Karpas-422 (cell line): ENCODE data around the gene MAD1L1. TPM values are rescaled to one million over a fixed set of nuclear protein-coding genes. Genes with fewer than 3 reads are reported as not detected.
A peak's percentile ranks its signal among the peaks of the same experiment; 100 is the strongest.
"Not testable (repeated sequence)": the region's sequence is repeated elsewhere in the genome, so short reads cannot be mapped to it uniquely, and the experiment has no call there.

Experiments
- DNase-seq: peaks from one replicate; pipeline ENCODE4 v3.0.0-alpha.2; 2015
- H2AFZ ChIP-seq: fragments of 200-600 bp; sonication (generic); 2 replicates; pipeline ENCODE4 v1.6.1; 2014; ENCODE audit warnings: antibody characterized with exemption, low read length, mixed read lengths
- H3K27ac ChIP-seq: fragments of 200-600 bp; sonication (generic); 2 replicates; pipeline ENCODE4 v1.5.1; 2014; ENCODE audit warnings: mild to moderate bottlenecking, low read length, moderate library complexity
- H3K27me3 ChIP-seq: fragments of 200-600 bp; sonication (generic); 2 replicates; pipeline ENCODE4 v1.6.1; 2014; ENCODE audit warnings: low read length, mixed read lengths
- H3K36me3 ChIP-seq: fragments of 200-600 bp; sonication (generic); 2 replicates; pipeline ENCODE4 v1.6.1; 2014; ENCODE audit warnings: low read length, mixed read lengths; ENCODE audit not compliant: insufficient read depth
- H3K4me1 ChIP-seq: fragments of 200-600 bp; sonication (generic); 2 replicates; pipeline ENCODE4 v1.6.1; 2014; ENCODE audit warnings: mild to moderate bottlenecking, low read length, mixed read lengths
- H3K4me2 ChIP-seq: fragments of 200-600 bp; sonication (generic); 2 replicates; pipeline ENCODE4 v1.6.1; 2014; ENCODE audit warnings: low read length, low read depth, mild to moderate bottlenecking; ENCODE audit not compliant: poor library complexity, severe bottlenecking
- H3K4me3 ChIP-seq: fragments of 200-600 bp; sonication (generic); 2 replicates; pipeline ENCODE4 v1.5.1; 2014; ENCODE audit warnings: mild to moderate bottlenecking, antibody characterized with exemption, low read length, mixed read lengths
- H3K79me2 ChIP-seq: fragments of 200-600 bp; sonication (generic); 2 replicates; pipeline ENCODE4 v1.6.1; 2014; ENCODE audit warnings: mild to moderate bottlenecking, low read length, mixed read lengths
- H3K9ac ChIP-seq: fragments of 200-600 bp; sonication (generic); 2 replicates; pipeline ENCODE4 v1.6.0; 2014; ENCODE audit warnings: low read length
- H3K9me2 ChIP-seq: fragments of 200-600 bp; sonication (generic), shearing (Covaris generic); replicated peaks from 2 replicates; pipeline ENCODE4 v1.6.0; 2014; ENCODE audit warnings: mild to moderate bottlenecking, low read length, moderate library complexity; ENCODE audit not compliant: insufficient read depth
- H3K9me3 ChIP-seq: fragments of 300-700, 200-600 bp; sonication (generic); 2 replicates; pipeline ENCODE4 v1.6.1; 2014; ENCODE audit warnings: low read length, mixed read lengths
- H4K20me1 ChIP-seq: fragments of 200-600 bp; sonication (generic); 2 replicates; pipeline ENCODE4 v1.6.1; 2014; ENCODE audit warnings: mild to moderate bottlenecking, antibody characterized with exemption, low read length, low read depth; ENCODE audit not compliant: insufficient read depth
- total RNA-seq: library from RNA; depleted of rRNA; stranded (reverse); fragments of >200 nt; shearing (Covaris generic); gene quantifications from 2 replicates; pipeline ENCODE4 v1.2.3, GENCODE V29; 2014; ENCODE audit warnings: low replicate concordance

MAD1L1 gene
- total RNA-seq, 1 experiment from 2014 or later, result 38.6 TPM

- H3K9me2 ChIP-seq, result no peaks in the 10 kb centered on the region
- H3K4me2 ChIP-seq, result peak overlapping the region; percentile 44
- H2AFZ ChIP-seq, result no peak overlapping the region
- H3K4me3 ChIP-seq, result peak overlapping the region; percentile 44; the same call in 1 of the 2 replicates
- H3K4me1 ChIP-seq, result peaks cover 19% of the 10 kb centered on the region
- peak overlapping the region; percentile 56 for H3K9ac ChIP-seq
- H3K27ac ChIP-seq, result peak overlapping the region; percentile 55
- H3K9me3 ChIP-seq, result no peaks in the 10 kb centered on the region
- no peaks in the 10 kb centered on the region for H3K79me2 ChIP-seq
- H3K27me3 ChIP-seq, result no peaks in the 10 kb centered on the region
- H4K20me1 ChIP-seq, result no peaks in the 10 kb centered on the region
- peak; percentile 65 for DNase-seq
- H3K36me3 ChIP-seq, result no peaks in the 10 kb centered on the region
Measured at GRCh38 chr7:1861799-1862458, 370.8 kb downstream of the MAD1L1 start.

- not testable (repeated sequence) for H3K4me2 ChIP-seq, H2AFZ ChIP-seq, H3K9ac ChIP-seq, H4K20me1 ChIP-seq, DNase-seq, H3K9me3 ChIP-seq, H3K27ac ChIP-seq, H3K36me3 ChIP-seq, H3K9me2 ChIP-seq, H3K79me2 ChIP-seq, H3K4me3 ChIP-seq, H3K27me3 ChIP-seq
- peaks cover 19% of the 10 kb centered on the region for H3K4me1 ChIP-seq
Measured at GRCh38 chr7:1860881-1861798, 371.6 kb downstream of the MAD1L1 start.

- H3K27me3 ChIP-seq, result no peaks in the 10 kb centered on the region
- H3K9me3 ChIP-seq, result no peaks in the 10 kb centered on the region
- peaks cover 19% of the 10 kb centered on the region for H3K4me1 ChIP-seq
- H3K9me2 ChIP-seq, result no peaks in the 10 kb centered on the region
- H3K4me2 ChIP-seq, result no peak overlapping the region
- H2AFZ ChIP-seq, result no peak overlapping the region
- no peaks in the 10 kb centered on the region for H4K20me1 ChIP-seq
- H3K4me3 ChIP-seq, result no peak overlapping the region
- no peak for DNase-seq
- no peaks in the 10 kb centered on the region for H3K79me2 ChIP-seq
- H3K27ac ChIP-seq, result no peak overlapping the region
- no peaks in the 10 kb centered on the region for H3K36me3 ChIP-seq
- no peak overlapping the region for H3K9ac ChIP-seq
Measured at GRCh38 chr7:1859266-1860035, 373.3 kb downstream of the MAD1L1 start.

GRCh38 chr7:1858435-1859265, 374.1 kb downstream of the MAD1L1 start:
- DNase-seq, result no peak
- Histone ChIP-seq H3K9ac (no peak overlapping the region), H3K36me3 (no peaks in the 10 kb centered on the region), H3K79me2 (no peaks in the 10 kb centered on the region), H3K4me3 (no peak overlapping the region), H3K27me3 (no peaks in the 10 kb centered on the region), H3K4me1 (peaks cover 19% of the 10 kb centered on the region), H4K20me1 (no peaks in the 10 kb centered on the region), H3K9me2 (no peaks in the 10 kb centered on the region), H3K4me2 (no peak overlapping the region), H3K9me3 (no peaks in the 10 kb centered on the region), H2AFZ (no peak overlapping the region), H3K27ac (no peak overlapping the region)

GRCh38 chr7:1857487-1858421, 375.0 kb downstream of the MAD1L1 start:
- Histone ChIP-seq H3K9me2 (no peaks in the 10 kb centered on the region), H3K4me2 (no peak overlapping the region), H3K36me3 (no peaks in the 10 kb centered on the region), H3K27me3 (no peaks in the 10 kb centered on the region), H3K9me3 (no peaks in the 10 kb centered on the region), H3K4me3 (no peak overlapping the region), H2AFZ (no peak overlapping the region), H3K9ac (no peak overlapping the region), H4K20me1 (no peaks in the 10 kb centered on the region), H3K4me1 (peaks cover 11% of the 10 kb centered on the region), H3K27ac (no peak overlapping the region), H3K79me2 (no peaks in the 10 kb centered on the region)
- DNase-seq, result no peak

GRCh38 chr7:1856888-1857441, 375.8 kb downstream of the MAD1L1 start:
- Histone ChIP-seq H2AFZ (no peak overlapping the region), H3K79me2 (no peaks in the 10 kb centered on the region), H4K20me1 (no peaks in the 10 kb centered on the region), H3K9ac (no peak overlapping the region), H3K36me3 (no peaks in the 10 kb centered on the region), H3K4me3 (no peak overlapping the region), H3K27me3 (no peaks in the 10 kb centered on the region), H3K4me1 (peaks cover 3% of the 10 kb centered on the region), H3K9me2 (no peaks in the 10 kb centered on the region), H3K4me2 (no peak overlapping the region), H3K9me3 (no peaks in the 10 kb centered on the region), H3K27ac (no peak overlapping the region)
- no peak for DNase-seq
